ENCODE results near the gene RPS2.
A peak's percentile ranks its signal among the peaks of the same experiment; 100 is the strongest.
"Not testable (repeated sequence)": the region's sequence is repeated elsewhere in the genome, so short reads cannot be mapped to it uniquely, and the experiment has no call there.

RPS2 gene

GRCh38 chr16:1942810-1943726 is 21.6 kb downstream of the RPS2 start, which contains the start of gene MSRB1:
MSRB1 (minus strand) TSS chr16:1943199; CDS start chr16:1943156, 43 bp downstream.
- Histone ChIP-seq H3K9ac (ENCODE audit: low read length) (peak within 1 kb of the TSS; percentile 72), H3K36me3 (ENCODE audit: control insufficient read depth, insufficient read depth, low read length) (peaks cover 25% of the 10 kb centered on the region), H3K27ac (ENCODE audit: low read depth, low read length) (no peak within 1 kb of the TSS), H3K4me1 (ENCODE audit: control insufficient read depth, insufficient read depth, low read length) (peaks cover 14% of the 10 kb centered on the region; the same call in 1 of the 2 replicates), H3K9me3 (ENCODE audit: control insufficient read depth, insufficient read depth, low read depth, low read length) (no peaks in the 10 kb centered on the region), H3K27me3 (ENCODE audit: control insufficient read depth, insufficient read depth, low read length) (no peaks in the 10 kb centered on the region), H3K4me3 (ENCODE audit: low read depth, low read length) (peak within 1 kb of the TSS; percentile 90)

- H3K4me3 ChIP-seq (ENCODE audit: low read depth, low read length) = peak overlapping the region; percentile 90
- no peaks in the 10 kb centered on the region for H3K27me3 ChIP-seq (ENCODE audit: control insufficient read depth, insufficient read depth, low read length)
- H3K36me3 ChIP-seq (ENCODE audit: control insufficient read depth, insufficient read depth, low read length) = peaks cover 26% of the 10 kb centered on the region
- peaks cover 14% of the 10 kb centered on the region; the same call in 1 of the 2 replicates for H3K4me1 ChIP-seq (ENCODE audit: control insufficient read depth, insufficient read depth, low read length)
- H3K9me3 ChIP-seq (ENCODE audit: control insufficient read depth, insufficient read depth, low read depth, low read length) = no peaks in the 10 kb centered on the region
- no peak overlapping the region for H3K27ac ChIP-seq (ENCODE audit: low read depth, low read length)
- H3K9ac ChIP-seq (ENCODE audit: low read length) = peak overlapping the region; percentile 72
These were observed 22.4 kb downstream of the RPS2 start for GRCh38 chr16:1942047-1942809.

GRCh38 chr16:1941162-1942046 is 23.2 kb downstream of the RPS2 start:
- Histone ChIP-seq H3K36me3 (ENCODE audit: control insufficient read depth, insufficient read depth, low read length) (peaks cover 26% of the 10 kb centered on the region), H3K27ac (ENCODE audit: low read depth, low read length) (no peak overlapping the region), H3K27me3 (ENCODE audit: control insufficient read depth, insufficient read depth, low read length) (no peaks in the 10 kb centered on the region), H3K9ac (ENCODE audit: low read length) (no peak overlapping the region), H3K9me3 (ENCODE audit: control insufficient read depth, insufficient read depth, low read depth, low read length) (no peaks in the 10 kb centered on the region), H3K4me3 (ENCODE audit: low read depth, low read length) (peak overlapping the region; percentile 90), H3K4me1 (ENCODE audit: control insufficient read depth, insufficient read depth, low read length) (peaks cover 14% of the 10 kb centered on the region; the same call in 1 of the 2 replicates)

GRCh38 chr16:1940273-1941161 is 24.1 kb downstream of the RPS2 start:
- no peak overlapping the region for H3K9ac ChIP-seq (ENCODE audit: low read length)
- H3K36me3 ChIP-seq (ENCODE audit: control insufficient read depth, insufficient read depth, low read length) = peaks cover 26% of the 10 kb centered on the region
- no peaks in the 10 kb centered on the region for H3K9me3 ChIP-seq (ENCODE audit: control insufficient read depth, insufficient read depth, low read depth, low read length)
- H3K4me1 ChIP-seq (ENCODE audit: control insufficient read depth, insufficient read depth, low read length) = peaks cover 14% of the 10 kb centered on the region; the same call in 1 of the 2 replicates
- no peak overlapping the region for H3K4me3 ChIP-seq (ENCODE audit: low read depth, low read length)
- H3K27ac ChIP-seq (ENCODE audit: low read depth, low read length) = no peak overlapping the region
- H3K27me3 ChIP-seq (ENCODE audit: control insufficient read depth, insufficient read depth, low read length) = no peaks in the 10 kb centered on the region

- Histone ChIP-seq H3K4me1 (ENCODE audit: control insufficient read depth, insufficient read depth, low read length) (peaks cover 14% of the 10 kb centered on the region; the same call in 1 of the 2 replicates), H3K36me3 (ENCODE audit: control insufficient read depth, insufficient read depth, low read length) (peaks cover 26% of the 10 kb centered on the region)
- not testable (repeated sequence) for H3K9me3 ChIP-seq (ENCODE audit: control insufficient read depth, insufficient read depth, low read depth, low read length); H3K27ac ChIP-seq (ENCODE audit: low read depth, low read length); H3K27me3 ChIP-seq (ENCODE audit: control insufficient read depth, insufficient read depth, low read length); H3K4me3 ChIP-seq (ENCODE audit: low read depth, low read length); H3K9ac ChIP-seq (ENCODE audit: low read length)
These were observed 24.8 kb downstream of the RPS2 start for GRCh38 chr16:1939833-1940232.

- H3K27me3 ChIP-seq (ENCODE audit: control insufficient read depth, insufficient read depth, low read length) = no peaks in the 10 kb centered on the region
- H3K9me3 ChIP-seq (ENCODE audit: control insufficient read depth, insufficient read depth, low read depth, low read length) = no peaks in the 10 kb centered on the region
- H3K4me3 ChIP-seq (ENCODE audit: low read depth, low read length) = no peak overlapping the region
- H3K9ac ChIP-seq (ENCODE audit: low read length) = no peak overlapping the region
- H3K4me1 ChIP-seq (ENCODE audit: control insufficient read depth, insufficient read depth, low read length) = peaks cover 11% of the 10 kb centered on the region; the same call in 1 of the 2 replicates
- H3K36me3 ChIP-seq (ENCODE audit: control insufficient read depth, insufficient read depth, low read length) = peaks cover 26% of the 10 kb centered on the region
- no peak overlapping the region for H3K27ac ChIP-seq (ENCODE audit: low read depth, low read length)
These were observed 25.7 kb downstream of the RPS2 start for GRCh38 chr16:1938910-1939309.

GRCh38 chr16:1938316-1938715 is 26.3 kb downstream of the RPS2 start:
- no peaks in the 10 kb centered on the region for H3K9me3 ChIP-seq (ENCODE audit: control insufficient read depth, insufficient read depth, low read depth, low read length)
- H3K36me3 ChIP-seq (ENCODE audit: control insufficient read depth, insufficient read depth, low read length) = peaks cover 26% of the 10 kb centered on the region
- H3K9ac ChIP-seq (ENCODE audit: low read length) = no peak overlapping the region
- no peak overlapping the region for H3K27ac ChIP-seq (ENCODE audit: low read depth, low read length)
- no peak overlapping the region for H3K4me3 ChIP-seq (ENCODE audit: low read depth, low read length)
- H3K27me3 ChIP-seq (ENCODE audit: control insufficient read depth, insufficient read depth, low read length) = no peaks in the 10 kb centered on the region
- H3K4me1 ChIP-seq (ENCODE audit: control insufficient read depth, insufficient read depth, low read length) = peaks cover 11% of the 10 kb centered on the region; the same call in 1 of the 2 replicates

GRCh38 chr16:1936945-1937479 is 27.6 kb downstream of the RPS2 start:
- no peak overlapping the region for H3K9ac ChIP-seq (ENCODE audit: low read length)
- H3K4me1 ChIP-seq (ENCODE audit: control insufficient read depth, insufficient read depth, low read length) = peaks cover 8% of the 10 kb centered on the region; the same call in 1 of the 2 replicates
- no peaks in the 10 kb centered on the region for H3K27me3 ChIP-seq (ENCODE audit: control insufficient read depth, insufficient read depth, low read length)
- H3K27ac ChIP-seq (ENCODE audit: low read depth, low read length) = no peak overlapping the region
- H3K4me3 ChIP-seq (ENCODE audit: low read depth, low read length) = no peak overlapping the region
- H3K9me3 ChIP-seq (ENCODE audit: control insufficient read depth, insufficient read depth, low read depth, low read length) = no peaks in the 10 kb centered on the region
- H3K36me3 ChIP-seq (ENCODE audit: control insufficient read depth, insufficient read depth, low read length) = peaks cover 26% of the 10 kb centered on the region

GRCh38 chr16:1933097-1933661 is 31.4 kb downstream of the RPS2 start:
- no peaks in the 10 kb centered on the region; the same call in 1 of the 2 replicates for H3K4me1 ChIP-seq (ENCODE audit: control insufficient read depth, insufficient read depth, low read length)
- peaks cover 7% of the 10 kb centered on the region for H3K27me3 ChIP-seq (ENCODE audit: control insufficient read depth, insufficient read depth, low read length)
- no peak overlapping the region for H3K4me3 ChIP-seq (ENCODE audit: low read depth, low read length)
- no peak overlapping the region for H3K27ac ChIP-seq (ENCODE audit: low read depth, low read length)
- H3K9ac ChIP-seq (ENCODE audit: low read length) = no peak overlapping the region
- H3K36me3 ChIP-seq (ENCODE audit: control insufficient read depth, insufficient read depth, low read length) = peaks cover 3% of the 10 kb centered on the region
- no peaks in the 10 kb centered on the region for H3K9me3 ChIP-seq (ENCODE audit: control insufficient read depth, insufficient read depth, low read depth, low read length)
